HT-29 (cell line): ENCODE results near the gene RFX5. TPM values are rescaled to one million over a fixed set of nuclear protein-coding genes. Genes with fewer than 3 reads are reported as not detected.
"Not testable (repeated sequence)": the region's sequence is repeated elsewhere in the genome, so short reads cannot be mapped to it uniquely, and the experiment has no call there.

Experiments used
- DNase-seq: peaks from one replicate; pipeline ENCODE4 v3.0.0-alpha.2; 2015; ENCODE audit warnings: low spot score
- total RNA-seq: library from RNA; depleted of rRNA; stranded (reverse); fragments of >200 nt; shearing (Covaris generic); gene quantifications from 2 replicates; pipeline ENCODE4 v1.2.3, GENCODE V29; 2014; rRNA removed

RFX5 gene
- 50.4 and 54.9 TPM in 2 replicates for total RNA-seq

DNA sequence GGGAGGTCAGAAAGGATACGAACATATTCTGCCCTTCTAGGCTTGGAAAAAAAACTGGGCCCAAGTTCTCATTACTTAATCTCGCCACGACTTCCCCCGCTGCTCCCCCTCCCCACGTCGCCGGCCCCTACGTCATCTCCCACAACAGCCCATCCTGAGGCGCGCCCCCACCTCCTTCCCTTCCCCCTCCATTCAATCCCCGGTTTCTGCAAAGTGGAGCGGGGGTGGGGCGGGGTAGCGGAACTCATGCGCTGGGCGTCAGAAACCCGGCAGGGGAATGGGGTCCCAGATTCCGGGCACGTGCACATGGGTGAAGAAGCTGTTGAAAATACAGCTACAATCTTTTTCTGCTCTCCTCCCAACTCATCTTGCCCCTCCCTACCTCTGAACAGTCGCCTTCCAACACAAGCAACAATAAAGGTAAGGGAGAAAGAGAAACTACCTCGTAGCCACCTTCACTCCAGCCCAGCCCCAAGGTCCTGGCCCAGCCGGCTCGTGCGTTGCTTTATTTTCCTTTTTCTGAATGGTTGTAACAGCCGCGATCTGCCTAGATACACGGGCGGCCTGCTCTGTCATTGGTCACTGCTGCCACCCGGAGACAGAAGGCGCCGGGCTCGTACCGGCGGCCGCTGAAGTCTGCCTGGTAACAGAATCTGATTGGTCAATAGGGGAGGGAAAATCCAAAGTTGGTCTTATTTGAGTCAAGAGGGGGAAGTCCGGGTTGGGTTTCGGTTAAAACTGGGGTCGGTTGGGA is at the start of gene RFX5:
Gene RFX5, minus strand, starts transcription at position 484 of the 754 bp plus-strand sequence. CDS start 932 bp downstream, outside the sequence.
- DNase-seq: peak; percentile 97

DNA sequence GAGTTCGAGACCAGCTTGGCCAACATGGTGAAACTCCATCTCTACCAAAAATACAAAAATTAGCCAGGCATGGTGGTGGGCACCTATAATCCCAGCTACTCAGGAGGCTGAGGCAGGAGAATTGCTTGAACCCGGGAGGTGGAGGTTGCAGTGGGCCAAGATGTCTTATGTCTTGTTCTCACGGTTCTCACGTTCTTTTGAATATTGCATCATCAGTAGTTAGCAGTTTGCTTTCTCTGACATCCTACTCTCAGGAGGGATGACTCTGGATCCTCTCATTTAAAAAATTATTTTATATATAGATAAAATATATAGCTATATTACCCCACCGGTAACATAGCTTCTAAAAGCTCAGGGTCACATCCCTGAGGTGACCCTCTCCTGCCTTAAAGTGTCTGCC is 49.2 kb upstream of the RFX5 start:
- not testable (repeated sequence) for DNase-seq

- no peak for DNase-seq
Measured at GRCh38 chr1:151393583-151393982, 46.5 kb upstream of the RFX5 start.

GRCh38 chr1:151391079-151391563 is 44.1 kb upstream of the RFX5 start:
- DNase-seq: no peak

- not testable (repeated sequence) for DNase-seq
Measured at GRCh38 chr1:151390221-151391078, 43.4 kb upstream of the RFX5 start.

DNA sequence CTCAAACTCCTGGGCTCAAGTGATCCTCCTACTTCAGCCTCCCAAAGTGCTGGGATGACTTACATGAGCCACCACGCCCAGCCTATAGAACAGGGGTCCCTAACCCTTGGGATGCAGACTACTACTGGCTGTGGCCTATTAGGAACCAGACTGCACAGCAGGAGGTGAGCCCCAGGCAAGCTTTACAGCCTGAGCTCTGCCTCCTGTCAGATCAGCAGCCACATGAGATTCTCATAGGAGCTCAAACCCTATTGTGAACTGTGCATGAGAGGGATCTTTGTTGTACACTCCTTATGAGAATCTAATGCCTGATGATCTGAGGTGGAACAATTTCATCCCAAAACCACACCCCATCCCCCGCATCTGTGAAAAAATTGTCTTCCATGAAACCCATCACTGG is 39.0 kb upstream of the RFX5 start:
- DNase-seq: no peak

GRCh38 chr1:151384584-151384983 is 37.5 kb upstream of the RFX5 start:
- DNase-seq: no peak

DNA sequence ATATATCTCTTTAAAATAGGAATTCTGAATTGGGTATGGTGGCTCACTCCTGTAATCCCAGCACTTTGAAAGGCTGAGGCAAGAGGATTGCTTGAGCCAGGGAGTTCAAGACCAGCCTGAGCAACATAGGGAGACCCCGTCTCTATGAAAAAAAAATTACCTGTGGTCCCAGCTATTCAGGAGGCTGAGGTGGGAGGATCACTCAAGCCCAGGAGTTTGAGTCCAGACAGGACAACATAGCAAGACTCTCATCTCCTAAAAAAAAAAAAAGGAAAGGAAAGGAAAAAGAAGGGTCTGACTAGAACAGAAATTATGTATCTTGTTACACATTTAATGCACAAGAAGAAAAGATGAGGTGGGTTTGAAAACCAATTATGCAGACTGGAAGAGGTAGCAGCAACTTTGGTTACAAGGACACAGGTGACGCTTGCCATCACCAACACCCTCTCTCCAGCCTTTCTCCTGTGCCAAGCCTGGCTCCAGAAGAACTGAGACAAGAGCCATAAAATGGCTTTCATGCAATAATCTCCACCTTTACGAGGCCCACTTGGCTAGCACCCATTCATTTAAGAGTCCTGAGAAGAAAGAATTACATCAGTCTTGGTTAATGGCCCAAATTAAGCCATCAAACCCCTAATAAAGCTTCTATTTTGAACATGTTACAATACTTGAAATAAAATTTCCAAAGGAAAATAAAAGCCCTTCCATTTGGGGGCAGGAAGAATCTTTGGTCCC is 30.3 kb upstream of the RFX5 start:
- no peak for DNase-seq

- DNase-seq: no peak
Measured at GRCh38 chr1:151373196-151373595, 26.1 kb upstream of the RFX5 start.

DNA sequence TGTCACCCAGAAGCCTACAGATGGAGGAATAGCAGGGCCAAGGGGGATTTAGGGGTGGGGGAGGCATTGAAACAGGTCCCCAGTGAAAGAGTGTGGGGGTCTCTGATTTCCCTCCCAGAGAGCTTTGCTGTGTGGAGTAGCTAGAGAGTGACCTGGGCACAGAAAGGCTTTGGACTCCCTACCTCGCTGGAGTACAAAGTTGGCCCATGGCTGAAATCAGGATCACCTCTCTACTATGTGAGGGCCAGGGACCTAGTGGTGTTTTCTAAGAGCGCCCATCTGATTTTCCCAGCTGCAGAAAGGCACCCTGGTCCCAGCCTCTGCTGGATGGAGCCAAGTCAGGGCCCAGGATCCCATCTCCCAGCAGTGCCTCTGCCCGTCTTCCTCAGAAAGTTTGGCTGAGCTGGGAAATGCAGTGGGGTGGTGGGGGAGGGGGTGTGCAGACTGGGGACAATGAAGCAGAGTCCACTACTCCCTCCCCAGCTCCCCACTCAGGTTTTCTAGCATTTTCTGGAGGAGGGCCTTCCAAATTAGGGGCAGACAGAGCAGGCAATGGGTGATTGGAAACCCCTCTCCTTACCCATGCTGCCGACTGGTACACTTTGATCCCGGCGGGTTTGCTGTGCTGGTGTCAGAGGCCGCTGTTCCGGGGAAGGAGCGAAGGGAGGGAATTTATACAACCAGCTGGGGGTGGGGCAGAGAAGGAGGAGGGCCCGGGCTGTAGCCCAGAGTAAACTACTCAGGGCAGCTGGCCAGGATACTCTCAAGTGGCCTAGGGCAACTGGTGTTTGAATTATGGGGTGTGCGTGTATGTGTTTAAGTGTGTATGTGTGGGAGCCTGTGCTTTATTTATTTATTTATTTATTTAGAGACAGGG is 25.2 kb upstream of the RFX5 start, which contains the start of gene SELENBP1:
Gene SELENBP1, minus strand, starts transcription at position 648 of the 877 bp plus-strand sequence. Its CDS starts 64 bp downstream, at position 584.
- peak; percentile 93 for DNase-seq

DNA sequence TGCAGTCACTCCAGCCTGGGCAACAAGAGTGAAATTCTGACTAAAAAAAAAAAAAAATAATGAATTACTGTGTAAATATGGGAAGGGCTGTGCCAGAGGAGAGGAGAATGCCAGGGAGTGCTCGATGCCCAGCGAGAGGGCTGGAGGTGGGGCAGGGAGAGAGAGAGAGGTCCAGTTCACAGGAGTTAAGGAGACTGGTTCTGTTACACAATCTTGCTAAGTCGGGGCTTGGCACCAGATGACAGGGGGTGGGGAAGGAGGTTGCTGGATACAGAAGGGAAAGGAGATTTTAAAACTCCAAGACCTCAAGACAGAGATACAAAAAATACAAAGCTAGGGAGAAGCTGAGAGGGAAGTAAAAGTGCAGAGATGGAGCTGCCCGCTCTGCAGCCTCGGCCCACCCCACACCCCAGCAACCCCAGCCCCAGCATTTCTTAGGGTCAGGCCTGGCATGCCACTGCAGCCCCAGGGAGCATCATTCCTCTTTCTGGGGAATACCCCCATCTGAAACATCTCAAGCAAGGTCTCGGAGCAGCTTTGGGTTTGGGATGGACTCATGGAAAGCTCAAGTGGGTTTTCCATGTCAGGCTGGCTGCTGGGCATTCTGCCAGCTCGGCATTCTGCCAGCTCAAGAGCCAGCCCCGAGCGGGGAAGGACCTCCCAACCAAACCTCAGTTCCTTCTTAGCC is 24.5 kb upstream of the RFX5 start:
- peak; percentile 67 for DNase-seq

DNA sequence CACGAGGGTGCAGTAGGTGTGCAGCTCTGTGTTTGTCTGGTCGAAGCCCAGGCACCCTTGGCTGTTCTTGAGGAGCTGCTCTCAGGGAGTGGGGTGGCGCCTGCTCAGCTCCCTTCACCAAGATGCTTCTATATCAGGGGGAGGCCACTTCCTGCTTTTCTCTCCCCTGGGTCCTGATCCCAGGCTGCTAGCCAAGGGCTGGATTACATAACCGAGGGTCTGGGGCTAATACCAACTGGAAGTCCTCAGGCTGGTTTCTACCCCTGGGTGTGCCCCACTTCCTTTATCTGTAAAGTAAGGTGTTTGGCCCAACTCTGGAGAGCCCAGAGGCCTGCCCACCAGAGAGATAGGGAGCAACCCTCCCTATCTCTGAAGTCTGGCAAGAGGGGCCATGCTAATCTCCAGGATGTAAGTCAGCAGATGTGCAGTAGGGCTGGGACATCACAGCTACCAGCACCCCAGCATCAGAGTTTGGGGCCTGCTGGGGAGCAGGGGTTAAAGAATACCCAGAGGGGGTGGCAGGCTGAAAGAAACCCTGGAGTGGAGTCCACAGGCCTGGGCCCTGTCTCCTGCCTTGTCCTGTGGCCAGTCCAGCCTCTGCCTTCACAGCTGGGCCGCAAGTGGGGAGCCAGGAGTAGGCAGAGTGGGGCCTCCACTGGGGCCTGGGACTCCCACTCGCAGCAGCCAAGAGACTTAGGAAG is 23.3 kb upstream of the RFX5 start:
- DNase-seq: no peak

DNA sequence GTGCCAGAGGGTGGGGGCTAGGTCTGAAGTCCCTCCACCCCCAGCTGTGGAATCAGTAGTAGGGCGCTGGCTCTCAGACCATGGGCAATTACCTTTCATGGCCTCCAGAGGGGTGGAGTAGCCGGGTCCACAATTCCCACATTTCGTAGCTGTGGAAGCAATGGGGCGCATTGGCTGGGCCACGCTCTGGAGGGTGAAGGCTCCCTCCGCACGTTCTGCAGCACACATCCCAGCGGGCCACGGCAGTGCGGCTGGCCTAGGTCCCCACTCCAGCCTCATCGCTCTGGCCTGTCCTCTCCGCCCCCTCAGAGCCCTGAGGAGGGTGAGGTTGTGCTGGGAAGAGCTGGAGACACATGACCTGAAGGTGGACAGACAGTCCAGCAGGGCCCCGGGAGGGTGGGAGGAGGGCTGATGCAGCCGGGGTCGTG is 22.6 kb upstream of the RFX5 start:
- no peak for DNase-seq

DNA sequence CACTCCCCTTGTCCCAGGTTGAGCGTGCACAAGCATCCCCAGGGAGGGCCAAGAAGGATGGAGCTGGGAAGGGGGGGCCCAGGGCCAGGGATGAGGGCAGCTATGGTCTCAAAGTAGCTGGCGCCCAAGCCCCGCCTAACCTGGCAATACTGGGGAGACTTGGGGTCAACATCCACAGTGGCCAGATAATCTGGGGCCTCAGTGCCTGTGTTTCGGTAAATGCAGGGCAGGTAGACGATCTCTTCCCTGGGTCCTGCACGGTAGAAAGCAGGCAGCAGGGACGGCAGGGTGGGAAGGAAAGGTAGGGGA is 22.2 kb upstream of the RFX5 start:
- DNase-seq: no peak

GRCh38 chr1:151368393-151369301 is 21.6 kb upstream of the RFX5 start:
- DNase-seq: no peak

DNA sequence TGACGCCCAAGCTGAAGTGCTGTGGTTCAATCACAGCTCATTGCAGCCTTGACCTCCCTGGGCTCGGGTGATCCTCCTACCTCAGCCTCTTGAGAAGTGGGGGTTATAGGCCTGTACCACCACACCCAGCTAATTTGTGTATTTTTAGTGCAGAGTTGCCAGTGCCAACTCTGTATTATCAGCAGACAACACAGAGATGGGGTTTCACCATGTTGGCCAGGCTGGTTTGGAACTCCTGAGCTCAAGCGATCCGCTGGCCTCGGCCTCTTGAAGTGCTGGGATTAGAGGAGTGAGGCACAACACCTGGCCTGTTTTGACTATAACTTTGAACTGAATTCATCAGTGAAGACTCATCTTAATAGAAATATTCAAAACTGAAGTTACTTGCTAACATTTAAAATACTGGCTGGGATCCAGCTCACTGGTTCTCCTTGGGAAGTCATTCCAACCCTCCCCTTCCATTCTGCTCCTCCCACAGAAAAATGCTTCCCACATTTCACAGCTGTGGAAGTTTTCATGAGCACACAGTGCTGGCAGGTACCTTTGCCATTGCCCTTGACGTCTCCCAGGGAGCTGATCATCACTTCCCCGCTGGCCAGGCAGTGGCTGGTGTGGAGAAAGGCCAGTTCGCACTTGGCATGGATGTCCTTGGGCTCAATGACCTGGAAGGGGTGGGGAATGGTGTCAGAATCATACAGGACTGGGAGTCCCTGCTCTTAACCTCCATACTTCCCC is 20.8 kb upstream of the RFX5 start:
- DNase-seq: no peak

GRCh38 chr1:151364996-151365395 is 17.9 kb upstream of the RFX5 start:
- DNase-seq: no peak
